ENCODE results near the gene ACTL8.

- TF ChIP-seq CTCF (IDR thresholded peaks at IDR 0.05; ENCODE audit: poor library complexity), result no peak
- no peak for TF ChIP-seq EZH2 (IDR thresholded peaks at IDR 0.05; ENCODE audit: borderline replicate concordance)
These were observed 14.1 kb upstream of the ACTL8 start for GRCh38 chr1:17741052-17741451.
